HG02885 (cell line): Measurements from ENCODE around the gene KCTD1.
A peak's percentile ranks its signal among the peaks of the same experiment; 100 is the strongest.

Source experiments
- ATAC-seq: cut with Tn5 transposase; IDR thresholded peaks from one replicate; pipeline ENCODE4 v1.9.1; 2021; ENCODE audit warnings: mild to moderate bottlenecking; ENCODE audit not compliant: unreplicated experiment, poor library complexity

Gene KCTD1

DNA sequence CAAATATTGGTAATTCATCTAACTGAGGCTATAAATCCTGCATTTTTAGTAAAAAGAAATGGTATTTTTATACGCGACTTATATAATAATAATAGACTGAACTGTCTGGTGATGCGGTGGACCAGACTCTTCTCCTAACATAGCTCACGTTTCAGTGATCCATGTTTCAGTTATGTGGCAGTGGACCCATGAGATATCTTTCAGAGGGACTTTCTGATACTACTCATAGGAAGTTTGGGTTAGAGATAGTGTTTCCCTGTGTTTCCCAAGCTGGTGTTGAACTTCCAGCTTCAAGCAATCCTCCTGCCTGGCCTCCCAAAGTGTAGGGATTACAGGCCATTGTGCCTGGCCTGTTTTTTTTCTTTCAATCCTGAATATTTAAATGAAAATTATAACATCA lies 59.2 kb downstream of the KCTD1 start:
- no peak for ATAC-seq

DNA sequence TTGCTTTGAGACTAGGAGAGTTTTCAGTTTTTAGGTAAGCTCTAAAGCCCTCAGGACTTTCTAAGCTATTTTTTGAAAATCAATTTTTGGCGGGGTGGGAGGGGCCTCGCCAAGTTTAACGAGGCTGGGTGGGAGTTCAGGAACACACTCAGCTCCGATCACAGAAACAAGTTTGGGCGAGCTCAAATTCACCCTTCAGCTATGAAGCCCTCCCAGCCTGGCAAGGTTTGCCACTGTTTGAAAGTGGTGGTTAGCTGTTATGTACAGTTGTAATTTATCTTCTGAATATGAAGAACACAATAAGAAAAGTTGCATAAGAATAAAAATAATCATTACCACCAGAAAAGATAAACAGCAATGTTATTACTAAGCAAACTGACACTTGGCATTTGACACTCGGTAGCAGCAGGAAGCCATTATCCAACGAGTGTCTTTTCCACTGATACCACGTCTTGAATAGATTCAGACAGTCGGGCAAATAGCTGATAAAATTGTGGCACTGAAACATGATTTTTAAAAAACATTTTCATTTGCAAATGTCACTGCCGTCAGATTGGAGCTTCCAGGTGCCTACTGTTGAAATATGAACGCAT lies 59.8 kb downstream of the KCTD1 start:
- ATAC-seq, result no peak

DNA sequence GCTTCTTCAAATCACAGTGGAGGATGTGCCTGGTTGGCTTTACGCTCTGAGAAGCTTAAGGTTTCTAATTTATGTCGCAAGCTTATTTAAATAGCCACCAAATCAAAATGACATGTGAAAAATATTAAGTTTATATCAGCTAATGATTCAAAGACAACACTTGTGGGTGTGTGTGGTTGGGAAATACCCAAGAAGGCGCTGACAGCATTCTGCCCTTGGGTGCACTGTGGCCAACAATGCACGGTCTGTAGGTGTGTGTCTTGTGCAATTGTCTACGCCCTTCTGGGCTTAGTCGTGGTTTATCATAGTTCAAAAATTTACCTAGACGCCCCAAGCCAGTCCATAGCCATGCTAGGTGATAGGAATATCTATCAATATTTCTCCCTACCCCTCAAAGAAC lies 60.9 kb downstream of the KCTD1 start:
- ATAC-seq, result peak; percentile 94

DNA sequence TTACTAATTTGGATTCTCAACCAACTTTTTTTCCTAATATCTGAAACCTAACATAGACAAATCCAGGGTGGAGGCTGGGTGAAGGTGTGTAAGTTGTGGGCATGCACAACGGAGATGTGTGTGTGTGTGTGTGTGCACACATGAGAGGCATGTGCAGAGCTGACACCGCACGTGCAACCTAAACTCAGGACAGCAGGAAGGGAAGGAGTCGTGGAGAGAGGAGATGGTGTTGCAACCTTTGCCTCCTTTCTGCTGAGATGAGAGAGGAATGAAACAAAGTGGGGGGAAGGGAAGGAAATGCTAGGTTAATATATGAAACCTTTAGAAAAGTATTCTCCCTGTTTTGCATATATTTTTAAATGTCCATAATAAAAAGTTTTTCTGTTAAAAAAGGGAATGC lies 64.7 kb downstream of the KCTD1 start:
- no peak for ATAC-seq

DNA sequence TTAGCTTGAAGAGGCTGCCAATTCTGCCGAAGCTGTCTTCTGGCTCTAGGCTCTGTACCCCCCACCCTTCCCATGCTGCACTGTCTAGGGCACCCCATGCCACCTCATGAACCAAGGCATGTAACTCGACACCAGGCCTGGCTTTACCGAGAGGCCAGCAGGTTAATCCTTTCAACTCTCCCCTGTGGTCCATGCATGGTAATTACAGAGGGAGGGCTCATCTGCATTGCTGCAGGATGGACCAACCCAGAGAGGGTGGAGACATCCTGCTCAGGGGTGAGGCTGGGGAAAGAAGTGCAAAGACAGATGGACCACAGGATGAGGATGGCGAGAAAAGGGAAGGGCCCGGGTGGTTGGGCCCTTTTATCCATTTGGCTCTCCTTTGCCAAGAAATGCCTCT lies 65.8 kb downstream of the KCTD1 start:
- no peak for ATAC-seq

DNA sequence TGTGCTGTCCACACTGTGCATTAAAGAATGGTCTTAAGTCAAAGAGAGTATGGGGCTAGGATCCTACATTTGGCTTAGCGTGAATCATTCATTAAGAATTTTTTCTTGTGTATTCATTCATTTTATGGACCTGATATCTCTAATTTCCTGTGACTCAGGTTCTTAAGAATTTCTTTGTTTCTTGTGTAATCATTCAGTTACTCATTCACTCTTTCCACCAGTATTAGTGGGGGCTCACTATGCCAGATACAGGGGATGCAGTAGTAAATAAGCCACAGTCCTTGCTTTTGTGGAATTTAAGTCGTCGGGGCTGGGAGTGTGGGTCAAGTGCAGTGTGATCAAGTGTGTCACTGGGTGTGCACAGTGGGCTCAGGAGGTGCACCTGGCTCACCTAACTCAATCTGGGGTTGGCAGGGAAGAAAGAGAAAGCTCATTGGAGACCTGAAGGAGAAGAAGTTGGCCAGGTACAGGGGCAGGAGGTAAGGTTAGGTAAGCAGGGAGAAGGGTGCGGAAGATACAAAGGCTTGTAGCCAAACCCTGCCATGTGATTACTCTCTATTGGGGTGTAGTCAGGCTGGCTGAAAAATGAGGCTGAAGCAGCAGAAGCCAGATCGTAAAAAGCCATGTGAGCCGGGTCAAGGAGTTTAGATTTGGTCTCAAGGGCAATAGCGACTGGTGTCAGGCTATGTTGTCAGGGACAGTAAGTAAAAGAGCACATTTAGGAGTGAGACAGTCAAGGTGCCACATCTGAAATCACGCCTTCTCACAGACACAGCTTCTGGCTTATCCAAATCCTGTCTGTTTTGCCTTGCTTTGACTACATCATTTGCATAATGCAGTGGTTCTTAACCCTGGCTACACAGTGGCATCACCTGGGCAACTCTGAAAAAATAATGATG lies 67.2 kb downstream of the KCTD1 start:
- ATAC-seq, result no peak

DNA sequence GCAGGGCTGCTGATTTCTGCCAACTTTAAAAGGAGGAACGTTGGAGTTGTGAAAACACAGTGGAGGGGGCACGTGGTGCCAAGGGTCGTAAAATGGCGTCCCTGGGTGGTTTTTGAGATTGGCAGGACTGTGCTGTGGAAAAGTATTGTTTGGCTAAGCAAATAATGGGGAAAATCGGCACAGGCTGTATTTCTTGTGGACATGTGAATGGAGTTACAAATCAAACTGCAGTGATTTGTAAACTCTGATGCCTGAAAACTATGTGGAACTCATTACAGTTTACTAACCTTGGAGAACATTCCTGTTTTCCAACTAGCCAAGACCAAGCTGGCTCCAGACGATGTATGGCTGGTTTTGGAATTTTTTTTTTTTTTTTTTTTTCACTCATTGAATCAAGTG lies 68.7 kb downstream of the KCTD1 start:
- no peak for ATAC-seq

DNA sequence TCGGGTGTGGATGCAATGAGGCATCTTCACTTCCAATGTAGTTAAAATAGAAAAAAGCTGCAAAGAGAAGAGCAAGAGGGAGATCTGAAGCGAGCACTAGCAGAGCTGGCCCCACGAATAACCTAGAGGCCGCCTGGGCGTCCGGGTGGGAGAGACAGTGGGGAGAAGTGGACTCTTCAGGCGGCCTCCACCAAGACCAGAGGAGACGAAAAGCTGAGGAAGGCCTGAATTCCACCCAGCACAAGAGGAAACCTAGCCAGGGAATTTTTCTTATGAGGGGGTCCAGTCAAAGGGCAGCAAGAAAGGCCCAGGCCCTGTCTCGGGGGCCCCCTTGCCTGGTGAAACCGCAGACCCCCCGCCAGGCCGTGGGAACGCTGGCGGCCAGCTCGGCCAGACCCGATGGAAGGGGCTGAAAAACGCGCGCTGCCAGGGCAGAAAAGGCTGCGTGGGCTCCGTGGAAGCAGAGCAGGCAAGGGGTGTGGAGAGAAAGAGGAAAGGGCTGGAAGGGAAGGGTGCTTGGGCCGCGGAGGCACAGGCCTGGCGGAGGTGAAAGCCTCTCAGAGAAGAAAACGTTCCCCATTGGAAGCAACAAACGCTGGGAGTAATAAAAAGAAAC lies 69.2 kb downstream of the KCTD1 start:
- ATAC-seq, result no peak

DNA sequence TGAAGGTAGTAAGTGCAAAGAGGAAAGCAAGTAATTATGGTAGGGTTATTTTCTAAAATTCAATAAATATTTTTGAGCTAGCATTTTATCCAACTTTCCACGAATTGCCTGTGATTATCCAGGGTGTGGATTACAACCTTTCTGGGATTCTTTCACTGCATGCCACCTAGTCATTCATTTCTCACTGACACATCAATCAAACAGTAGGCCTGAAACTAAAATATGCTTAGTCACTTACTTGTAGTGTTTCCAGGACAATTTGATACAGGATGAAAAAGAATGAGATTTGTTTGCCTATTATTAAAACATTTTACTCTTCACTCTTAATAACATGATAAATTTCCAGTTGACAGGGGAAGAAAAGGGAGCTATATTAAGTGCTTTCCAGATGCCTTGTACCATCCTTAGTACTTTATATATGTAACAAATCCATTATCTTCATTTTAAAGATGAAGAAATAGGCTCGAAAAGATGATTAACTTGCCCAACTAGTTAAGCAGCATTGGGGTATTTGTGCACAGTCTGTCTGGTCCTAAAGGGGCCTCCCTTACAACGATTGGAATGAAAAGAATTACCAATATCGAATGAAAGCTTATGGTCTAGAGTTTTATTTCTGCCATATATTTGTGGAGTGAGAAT lies 70.4 kb downstream of the KCTD1 start:
- ATAC-seq, result no peak

DNA sequence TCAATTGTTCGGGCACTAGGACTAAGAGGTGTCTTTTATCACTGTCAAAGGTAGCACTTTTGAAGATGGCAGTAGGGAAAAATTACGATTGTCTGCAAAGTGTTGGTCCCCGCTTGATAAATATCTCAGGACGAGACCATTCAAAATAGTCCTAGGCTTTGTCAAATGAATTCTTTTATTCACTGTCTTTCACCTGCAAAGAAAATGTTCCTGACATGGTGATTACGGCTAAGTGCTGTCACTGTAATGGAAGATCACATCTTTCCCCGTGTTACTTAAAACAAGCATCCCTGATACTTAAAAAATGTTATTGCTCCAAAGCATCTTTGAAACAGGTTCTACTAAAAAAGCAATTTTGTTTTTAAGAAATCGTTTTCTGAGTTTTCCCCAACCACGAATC lies 71.7 kb downstream of the KCTD1 start:
- ATAC-seq, result no peak

DNA sequence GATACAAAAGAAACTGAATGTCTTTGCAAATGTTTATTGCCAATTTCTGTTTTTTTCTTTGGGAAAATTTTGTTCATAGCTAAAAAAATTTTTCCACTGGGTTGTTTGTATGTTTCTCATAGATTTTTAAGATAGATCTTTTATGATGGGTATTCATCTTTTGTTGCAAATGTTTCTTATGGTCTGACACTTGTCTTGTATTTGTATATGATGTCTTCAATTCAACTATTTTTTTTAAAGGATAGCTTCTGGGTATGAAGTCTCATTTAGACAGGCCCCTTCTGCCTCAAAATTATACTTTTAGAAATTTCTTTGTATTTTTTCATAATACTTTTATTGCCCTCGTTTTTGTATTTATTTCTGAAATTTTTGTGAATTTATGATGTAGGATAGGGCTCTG lies 73.8 kb downstream of the KCTD1 start:
- no peak for ATAC-seq

DNA sequence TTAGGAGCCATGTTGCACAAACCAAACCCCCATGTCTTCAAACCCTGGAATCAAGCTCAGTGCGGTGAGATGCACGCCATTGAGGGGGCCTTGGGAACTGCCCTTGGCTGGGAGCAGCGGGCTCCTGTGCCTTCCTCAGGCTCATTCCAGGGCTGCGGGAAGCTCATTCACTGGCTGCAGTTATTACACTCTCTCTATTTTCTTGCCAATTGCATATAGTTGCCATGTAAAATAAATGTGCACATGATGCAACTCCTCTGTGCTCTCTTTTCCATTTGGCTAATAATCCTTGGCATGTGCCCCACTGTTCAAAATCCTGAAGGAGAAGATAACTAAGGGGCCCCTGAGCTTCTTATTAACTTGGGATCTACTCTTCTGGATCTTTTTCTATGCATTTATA lies 74.7 kb downstream of the KCTD1 start:
- no peak for ATAC-seq

DNA sequence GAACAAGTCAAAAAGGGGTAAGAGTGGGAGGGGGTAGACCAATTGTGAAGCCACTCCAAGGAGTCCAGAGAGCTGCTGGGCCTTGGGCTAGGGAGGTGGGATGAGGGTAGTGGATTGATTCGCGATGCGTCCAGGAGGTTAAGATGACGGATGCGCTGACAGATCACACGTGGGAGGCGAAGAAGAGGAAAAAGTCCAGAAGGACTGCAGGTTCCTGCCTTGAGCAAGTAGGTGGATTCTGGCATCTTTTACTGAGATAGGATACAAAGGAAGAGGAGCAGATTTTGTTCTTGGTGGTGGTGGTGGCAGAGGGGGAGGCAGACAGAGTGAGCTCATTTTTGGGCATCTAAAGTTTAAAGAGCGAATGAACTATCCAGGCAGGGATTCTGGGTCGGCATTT lies 76.5 kb downstream of the KCTD1 start:
- ATAC-seq, result no peak

DNA sequence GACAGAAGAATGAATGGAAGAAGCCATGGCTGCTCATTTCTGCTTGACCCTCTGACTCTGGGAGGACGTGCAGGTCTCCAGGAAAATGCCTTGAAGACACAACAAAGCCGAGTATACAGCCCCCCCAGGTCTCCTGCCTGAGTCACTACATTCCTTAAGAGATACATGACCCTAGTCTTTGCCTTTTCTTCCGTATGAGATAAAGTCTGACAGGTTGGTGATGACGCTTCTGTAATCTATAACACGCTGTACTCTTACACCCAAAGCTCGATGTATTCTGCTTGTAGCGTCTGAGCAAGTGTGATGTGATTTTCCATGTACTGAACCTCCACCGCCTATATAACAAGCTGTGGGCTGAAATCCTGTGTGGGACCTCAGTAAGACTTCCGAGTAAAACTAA lies 77.3 kb downstream of the KCTD1 start:
- ATAC-seq, result no peak

DNA sequence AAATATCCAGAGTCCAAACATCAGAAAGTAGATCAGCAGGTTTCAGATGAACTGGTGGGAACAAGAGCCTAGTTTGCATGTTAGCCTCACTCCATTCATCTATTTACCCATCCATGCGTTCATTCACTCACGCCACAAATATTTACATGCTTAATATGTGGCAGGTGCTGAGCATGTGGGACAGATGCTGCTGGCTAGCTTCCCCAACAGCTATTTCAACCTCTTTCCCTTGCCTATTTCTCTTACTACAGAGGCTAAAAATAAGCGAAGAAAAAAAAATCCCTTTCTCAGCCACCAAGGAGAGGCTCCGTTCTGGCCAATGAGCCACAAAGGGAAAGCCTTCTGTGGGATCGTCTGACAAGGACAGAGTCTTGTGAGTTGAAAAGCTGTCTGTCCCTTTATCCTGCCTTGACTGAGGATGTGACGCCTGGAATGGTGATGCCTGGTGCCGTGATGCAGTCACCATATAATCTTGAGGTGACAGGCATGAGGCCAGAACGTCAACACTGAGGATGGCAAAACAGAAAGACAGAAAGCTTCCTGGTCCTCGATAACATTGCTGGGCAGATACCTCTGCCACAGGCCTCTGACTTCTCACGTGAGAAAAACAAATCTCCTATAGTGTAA lies 78.2 kb downstream of the KCTD1 start:
- peak; percentile 87 for ATAC-seq

DNA sequence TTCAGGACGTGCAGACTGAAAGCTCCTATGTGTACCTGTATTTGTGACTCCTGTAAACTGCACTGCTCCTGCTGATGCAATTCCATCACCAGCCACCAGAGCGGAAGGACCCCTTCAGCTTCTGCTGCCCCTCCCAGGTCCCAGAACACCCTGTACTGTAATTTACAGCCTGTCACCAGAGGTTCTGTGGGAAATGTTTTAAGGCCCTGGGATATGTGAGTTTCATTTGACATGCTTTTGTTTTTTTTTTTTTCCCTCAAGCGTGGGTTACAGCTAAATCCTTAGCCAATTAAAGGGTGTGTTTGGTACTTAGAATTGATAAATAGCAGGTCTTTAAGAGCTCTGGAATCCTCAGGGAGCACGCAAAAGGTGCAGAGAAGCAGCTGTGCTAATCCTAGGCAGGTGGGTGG lies 79.4 kb downstream of the KCTD1 start:
- peak; percentile 71 for ATAC-seq

DNA sequence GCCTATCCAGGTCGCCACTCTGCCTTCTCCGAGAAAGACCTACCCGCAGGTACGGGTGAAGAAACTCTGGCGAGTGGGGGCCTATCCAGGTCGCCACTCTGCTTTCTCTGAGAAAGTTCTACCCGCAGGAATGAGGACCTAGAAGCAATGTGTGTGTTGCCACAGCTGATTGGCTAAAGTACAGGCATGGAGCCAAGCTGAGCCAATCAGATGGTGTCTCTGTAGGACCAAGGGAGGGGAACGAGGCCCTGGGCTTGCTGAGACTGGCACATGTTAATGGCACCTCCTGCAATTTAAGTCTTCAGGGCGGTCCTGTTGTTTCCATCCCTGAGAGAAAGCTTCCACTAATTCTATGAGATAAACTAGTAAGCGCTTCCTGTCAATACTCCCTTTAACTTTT lies 82.3 kb downstream of the KCTD1 start:
- ATAC-seq, result no peak

DNA sequence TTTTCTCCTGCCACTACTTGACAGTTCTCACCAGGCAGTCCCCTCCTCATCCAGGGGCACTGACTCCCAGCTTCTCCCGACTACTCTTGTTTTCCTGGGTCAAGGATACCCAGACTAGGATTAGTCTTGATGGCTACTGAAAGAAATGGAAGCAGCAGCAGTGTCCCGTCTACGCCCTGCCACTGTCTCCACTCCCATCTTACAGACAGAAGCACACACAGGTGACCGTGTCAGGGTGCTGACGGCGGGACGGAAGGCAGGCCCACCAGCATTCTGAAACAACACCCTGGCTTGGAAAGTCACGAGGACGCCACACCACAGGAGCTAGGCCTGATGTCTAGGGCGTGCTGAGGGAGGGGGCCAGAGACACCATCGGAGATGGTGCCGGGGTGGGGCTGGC lies 82.9 kb downstream of the KCTD1 start:
- ATAC-seq, result no peak

DNA sequence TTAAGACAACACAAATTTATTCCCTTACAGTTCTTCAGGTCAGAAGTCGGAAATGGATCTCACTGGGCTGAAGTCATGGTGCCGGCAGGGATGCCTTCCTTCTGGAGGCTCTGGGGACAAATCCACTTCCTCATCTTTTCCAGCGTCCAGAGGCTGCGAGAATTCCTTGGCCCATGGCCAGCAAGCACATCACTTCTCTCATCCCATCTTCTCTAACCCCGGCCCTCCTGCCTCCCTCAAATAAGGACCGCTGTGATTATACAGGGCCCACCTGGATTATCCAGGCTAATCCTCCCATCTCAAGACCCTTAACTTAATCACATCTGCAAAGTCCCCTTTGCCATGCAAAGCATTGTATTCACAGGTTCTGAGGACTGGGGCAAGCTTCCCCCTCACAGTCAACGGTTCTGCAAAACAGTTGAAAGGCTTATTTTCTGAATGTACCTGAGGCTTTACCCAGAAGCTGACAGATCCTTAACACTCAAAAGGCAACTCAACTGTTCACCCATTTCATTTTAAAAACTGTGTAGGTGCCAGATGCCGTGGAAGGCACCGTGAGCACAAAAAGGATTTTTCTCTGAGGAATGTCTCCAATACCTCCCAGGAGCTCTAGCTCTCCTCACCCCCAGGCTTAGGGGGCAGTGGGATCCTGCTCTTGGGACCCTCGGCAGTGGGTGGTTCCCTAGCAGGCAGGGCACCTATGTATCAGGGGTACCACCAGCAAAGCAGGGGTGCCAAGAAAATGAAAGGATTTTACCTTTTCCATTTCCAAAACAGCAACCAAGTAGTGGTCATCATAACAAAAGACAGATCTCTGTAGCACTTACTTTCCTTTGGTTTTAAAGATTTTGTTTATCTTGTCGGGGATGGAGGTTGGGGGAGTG lies 84.0 kb downstream of the KCTD1 start:
- ATAC-seq, result no peak

DNA sequence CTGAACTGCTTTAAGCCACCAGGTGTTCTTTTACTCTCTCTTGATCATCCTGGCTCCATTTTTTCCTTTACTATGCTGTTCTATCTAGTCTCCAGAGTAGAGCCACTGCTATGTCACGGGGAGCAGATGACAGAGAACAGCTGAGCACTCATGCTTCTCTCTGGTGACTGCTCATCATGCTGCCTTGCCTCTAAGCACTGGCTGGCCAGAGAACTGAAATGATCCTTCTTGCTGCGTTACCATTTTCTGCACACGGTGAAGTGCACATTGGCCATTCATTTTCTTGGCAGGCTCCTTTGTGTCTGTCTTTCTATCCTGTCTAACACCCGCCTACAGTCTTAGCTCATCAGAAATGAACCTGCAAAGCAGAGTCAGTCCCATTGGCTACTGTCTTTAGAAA lies 86.0 kb downstream of the KCTD1 start:
- ATAC-seq, result no peak
